IMR-90 (cell line): Measurements from ENCODE around the gene ODAD3.

ENCODE experiments used
- BHLHE40 ChIP-seq: fragments of 150-350 bp; IDR thresholded peaks from 2 replicates; pipeline ENCODE4 v1.6.1; 2016; ENCODE audit warnings: mild to moderate bottlenecking, low read depth, low read length
- CEBPB ChIP-seq: IDR thresholded peaks from 2 replicates; pipeline ENCODE4 v1.6.1; 2012; ENCODE audit warnings: low read depth, low read length, improper control_type of control experiment
- CTCF ChIP-seq: conservative IDR thresholded peaks from 2 replicates; pipeline ENCODE4 v1.5.1; 2012; ENCODE audit warnings: mild to moderate bottlenecking, low read depth, low read length, improper control_type of control experiment
- ELK1 ChIP-seq: fragments of 150-350 bp; IDR thresholded peaks from 2 replicates; pipeline ENCODE4 v1.6.1; 2016; ENCODE audit warnings: low read depth, mild to moderate bottlenecking, low read length, moderate library complexity, borderline replicate concordance
- FOS ChIP-seq: fragments of 150-350 bp; IDR thresholded peaks from 2 replicates; pipeline ENCODE4 v1.6.1; 2016; ENCODE audit warnings: low read depth, low read length
- MAZ ChIP-seq: IDR thresholded peaks from 2 replicates; pipeline ENCODE4 v1.6.1; 2012; ENCODE audit warnings: low read depth, mild to moderate bottlenecking, low read length, improper control_type of control experiment, moderate library complexity, borderline replicate concordance
- MXI1 ChIP-seq: IDR thresholded peaks from 2 replicates; pipeline ENCODE4 v1.6.1; 2012; ENCODE audit warnings: low read depth, mild to moderate bottlenecking, low read length, moderate library complexity, borderline replicate concordance
- NFE2L2 ChIP-seq: fragments of 150-350 bp; IDR thresholded peaks from 2 replicates; pipeline ENCODE4 v1.6.1; 2016; ENCODE audit warnings: low read depth, mild to moderate bottlenecking, low read length
- POLR2A ChIP-seq: IDR thresholded peaks from 2 replicates; pipeline ENCODE4 v1.6.1; 2012; ENCODE audit warnings: mild to moderate bottlenecking, low read depth, low read length
- RAD21 ChIP-seq: IDR thresholded peaks from 2 replicates; pipeline ENCODE4 v1.6.1; 2012; ENCODE audit warnings: low read length, improper control_type of control experiment
- RCOR1 ChIP-seq: IDR thresholded peaks from 2 replicates; pipeline ENCODE4 v1.6.1; 2012; ENCODE audit warnings: mild to moderate bottlenecking, low read length, improper control_type of control experiment; ENCODE audit not compliant: insufficient replicate concordance
- RFX5 ChIP-seq: IDR thresholded peaks from 2 replicates; pipeline ENCODE4 v1.8.0; 2012; ENCODE audit warnings: low read depth, mild to moderate bottlenecking, low read length, moderate library complexity
- SMC3 ChIP-seq: fragments of 150-350 bp; IDR thresholded peaks from 2 replicates; pipeline ENCODE4 v1.6.1; 2016; ENCODE audit warnings: low read depth, mild to moderate bottlenecking, antibody characterized with exemption, low read length, moderate library complexity
- USF2 ChIP-seq: fragments of 150-350 bp; IDR thresholded peaks from 2 replicates; pipeline ENCODE4 v1.6.1; 2017; ENCODE audit warnings: mild to moderate bottlenecking, antibody characterized with exemption, low read length, low read depth

GRCh38 chr19:11456659-11457058 lies 21.7 kb upstream of the ODAD3 start:
- TF ChIP-seq CTCF (no peak), USF2 (no peak), MAZ (no peak), RFX5 (no peak), MXI1 (no peak), RAD21 (no peak), POLR2A (no peak), FOS (no peak), CEBPB (no peak), BHLHE40 (no peak), SMC3 (no peak), ELK1 (no peak), RCOR1 (no peak), NFE2L2 (no peak)
